ENCODE data around the gene CDH13.

CDH13 gene

DNA sequence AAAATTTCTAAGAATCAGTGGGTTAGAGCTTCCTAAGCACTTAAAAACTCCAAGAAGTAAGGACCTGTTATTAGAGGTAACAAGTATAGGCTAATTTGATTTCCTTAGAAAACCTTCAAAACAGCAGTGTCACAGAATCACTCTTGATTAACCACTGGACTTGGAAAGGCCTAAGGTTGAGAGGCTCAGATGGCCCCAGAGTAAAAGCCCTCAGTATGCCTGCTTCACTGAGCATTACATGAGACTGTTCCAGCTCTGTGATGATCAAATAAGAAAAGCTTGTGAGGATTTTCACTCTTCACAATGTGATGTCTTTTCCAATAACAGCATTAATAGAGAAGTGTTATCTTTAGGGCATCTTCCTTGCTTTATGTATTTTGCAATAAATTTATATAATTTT is 671.8 kb downstream of the CDH13 start:
- DNase-seq (ENCODE audit: low read depth in 3 of 3), result no peak

DNA sequence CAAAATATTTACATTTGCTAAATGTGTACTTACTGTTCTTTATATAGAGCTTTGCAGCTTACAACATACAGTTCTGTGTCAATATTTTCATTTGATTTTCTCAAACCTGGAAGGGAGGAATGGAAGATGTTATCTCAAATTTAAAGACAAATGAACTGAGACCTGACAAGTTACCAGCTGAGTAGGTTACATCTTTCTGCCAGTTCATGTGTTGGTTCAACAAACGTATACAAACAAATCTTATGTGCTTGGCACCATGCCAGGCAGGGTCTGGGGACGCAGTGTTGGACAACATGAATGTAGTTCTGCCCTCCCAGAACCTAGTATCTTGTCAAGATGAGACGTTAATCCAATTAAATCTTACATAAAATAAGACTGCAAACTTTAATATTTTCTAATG is 673.6 kb downstream of the CDH13 start:
- no peak for DNase-seq (ENCODE audit: low read depth in 3 of 3)

DNA sequence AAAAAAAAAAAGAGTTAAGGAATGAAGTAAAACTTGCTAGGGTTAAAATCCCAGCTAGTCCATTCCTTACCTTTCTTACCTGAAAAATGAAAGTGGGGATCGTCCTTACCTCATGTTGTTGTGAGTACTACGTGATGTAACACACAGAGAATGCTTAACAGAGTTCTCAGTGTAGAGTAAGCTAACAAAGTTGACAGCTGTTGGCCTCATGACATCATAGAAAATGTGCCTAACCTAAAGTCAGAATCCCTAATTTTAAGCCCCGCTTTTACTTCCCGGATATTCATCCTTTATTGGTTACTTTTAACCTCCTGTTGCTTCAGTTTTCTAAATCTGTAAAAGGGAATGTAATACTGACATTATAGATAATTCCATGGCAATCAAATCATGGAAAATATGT is 675.2 kb downstream of the CDH13 start:
- DNase-seq (ENCODE audit: low read depth in 3 of 3), result no peak

DNA sequence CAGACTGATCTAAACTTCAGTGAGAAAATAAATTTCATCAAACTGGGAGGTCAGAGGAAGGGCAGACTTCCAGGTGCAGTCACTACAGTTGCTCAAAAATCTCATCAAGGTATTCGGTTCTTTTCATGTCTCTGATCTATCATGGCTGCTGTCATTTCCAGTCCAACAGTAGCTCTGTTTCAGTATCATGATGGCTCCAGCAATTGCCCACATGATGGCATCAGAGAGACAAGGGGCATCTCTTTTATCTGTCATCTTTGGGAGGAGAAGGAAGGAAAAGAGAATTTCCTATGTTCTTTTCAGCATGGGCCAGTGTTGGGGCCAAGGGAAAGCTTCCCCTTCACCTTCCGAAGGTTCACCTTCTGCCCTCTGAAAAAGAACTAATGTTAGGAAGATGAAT is 676.1 kb downstream of the CDH13 start:
- no peak for DNase-seq (ENCODE audit: low read depth in 3 of 3)

DNA sequence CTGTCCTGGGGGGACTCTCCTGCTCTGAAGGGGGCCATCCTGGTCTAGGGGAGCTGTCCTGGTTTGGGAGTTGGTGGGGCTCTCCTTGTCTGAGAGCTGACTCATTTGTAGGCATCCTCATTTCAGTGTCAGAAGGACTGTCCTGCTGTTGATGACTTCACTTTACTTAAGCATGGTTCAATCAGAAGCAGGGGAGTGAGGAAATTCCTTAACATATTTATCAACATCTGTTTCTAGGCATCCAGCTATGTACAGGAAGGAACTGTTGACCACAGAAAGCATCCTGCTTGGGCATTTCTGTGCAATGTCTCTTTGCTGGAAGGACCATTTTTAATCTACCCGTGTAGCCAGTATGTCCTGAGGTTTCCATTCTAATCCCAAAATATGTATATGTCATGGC is 678.3 kb downstream of the CDH13 start:
- no peak for DNase-seq (ENCODE audit: low read depth in 3 of 3)

DNA sequence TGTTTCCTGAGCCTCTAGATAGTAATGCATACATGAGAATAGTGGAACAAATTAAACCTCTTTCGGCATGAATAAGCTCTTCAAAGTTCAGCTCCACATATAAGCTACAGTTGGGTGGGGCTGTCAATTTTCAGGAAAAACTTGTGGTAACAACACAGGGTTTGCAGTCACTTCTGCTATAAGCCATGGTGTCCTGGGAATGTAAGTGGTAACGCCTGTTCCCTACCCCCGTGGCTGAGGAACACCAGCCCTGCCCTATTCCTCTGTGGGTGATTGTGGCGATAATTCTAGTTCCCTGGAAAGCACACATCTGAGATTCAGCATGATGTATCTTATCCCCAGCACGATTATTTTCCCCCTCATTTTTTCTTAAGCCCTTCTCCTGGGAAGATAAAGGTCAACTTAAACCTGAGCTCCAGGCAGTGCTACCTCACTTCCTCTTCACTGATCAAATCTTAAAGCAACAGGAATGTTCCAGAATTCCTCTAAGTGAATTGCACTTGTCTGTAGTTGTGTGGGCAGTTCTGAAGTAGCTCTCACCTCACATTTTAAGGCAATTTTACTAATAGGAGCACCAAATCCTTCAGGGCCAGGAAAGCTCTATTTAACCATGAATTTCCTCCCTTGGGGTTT is 680.3 kb downstream of the CDH13 start:
- no peak for DNase-seq (ENCODE audit: low read depth in 3 of 3)

DNA sequence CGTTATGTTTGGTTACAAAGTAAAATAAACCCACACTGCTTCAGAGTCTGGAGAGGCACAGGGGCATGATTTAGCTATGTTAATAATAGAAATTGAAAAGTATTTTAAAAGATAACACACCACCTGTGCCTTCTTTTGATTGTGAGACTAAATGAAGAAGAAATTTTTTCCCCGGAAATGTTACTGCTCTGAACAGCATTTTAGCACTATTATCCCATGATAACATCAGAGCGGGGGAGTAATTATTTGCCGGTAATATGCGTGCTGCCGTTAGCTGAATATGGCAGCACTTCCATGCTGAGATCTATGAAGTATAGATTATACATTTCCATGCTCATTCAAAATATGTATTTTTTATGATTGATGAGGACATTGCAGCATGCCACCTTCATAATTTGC is 680.8 kb downstream of the CDH13 start:
- no peak for DNase-seq (ENCODE audit: low read depth in 3 of 3)

DNA sequence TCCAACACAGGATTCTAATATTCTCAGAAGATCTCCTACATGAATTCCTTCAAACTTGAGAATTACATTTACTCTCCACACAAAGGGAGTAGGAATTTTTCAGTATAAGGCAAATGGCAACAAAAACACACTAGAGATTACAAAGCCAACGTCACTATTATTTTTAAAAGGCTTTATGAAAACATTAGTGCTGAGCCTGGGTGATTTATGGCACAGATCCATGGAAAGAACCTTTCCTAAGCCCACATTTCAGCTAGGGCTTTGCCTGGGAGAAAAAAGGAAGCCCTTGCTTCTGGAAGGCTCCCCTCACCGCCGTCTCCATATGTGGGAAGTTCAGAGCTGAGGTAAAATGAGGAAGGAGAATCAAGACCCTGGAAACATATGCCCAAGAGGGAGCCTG is 681.6 kb downstream of the CDH13 start:
- no peak for DNase-seq (ENCODE audit: low read depth in 3 of 3)

DNA sequence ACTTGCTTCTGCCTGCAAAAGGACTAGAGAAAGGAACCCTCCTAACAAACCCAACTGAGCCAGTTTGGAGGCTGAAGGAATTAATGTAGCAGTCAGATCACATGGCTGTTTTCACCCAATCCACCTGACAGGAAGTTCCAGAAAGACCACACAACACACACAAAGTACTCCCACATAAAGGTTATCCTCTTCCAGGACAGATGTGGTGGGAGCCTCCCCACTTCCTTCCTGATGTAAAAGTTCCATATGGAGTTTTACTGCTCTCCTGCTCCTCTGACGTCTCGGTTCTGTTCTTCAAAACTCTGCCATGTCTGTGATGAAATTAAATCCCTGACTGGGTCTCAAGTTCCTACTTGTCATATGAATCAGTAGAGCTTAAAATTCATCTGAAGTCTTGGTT is 684.0 kb downstream of the CDH13 start:
- DNase-seq (ENCODE audit: low read depth in 3 of 3), result no peak

DNA sequence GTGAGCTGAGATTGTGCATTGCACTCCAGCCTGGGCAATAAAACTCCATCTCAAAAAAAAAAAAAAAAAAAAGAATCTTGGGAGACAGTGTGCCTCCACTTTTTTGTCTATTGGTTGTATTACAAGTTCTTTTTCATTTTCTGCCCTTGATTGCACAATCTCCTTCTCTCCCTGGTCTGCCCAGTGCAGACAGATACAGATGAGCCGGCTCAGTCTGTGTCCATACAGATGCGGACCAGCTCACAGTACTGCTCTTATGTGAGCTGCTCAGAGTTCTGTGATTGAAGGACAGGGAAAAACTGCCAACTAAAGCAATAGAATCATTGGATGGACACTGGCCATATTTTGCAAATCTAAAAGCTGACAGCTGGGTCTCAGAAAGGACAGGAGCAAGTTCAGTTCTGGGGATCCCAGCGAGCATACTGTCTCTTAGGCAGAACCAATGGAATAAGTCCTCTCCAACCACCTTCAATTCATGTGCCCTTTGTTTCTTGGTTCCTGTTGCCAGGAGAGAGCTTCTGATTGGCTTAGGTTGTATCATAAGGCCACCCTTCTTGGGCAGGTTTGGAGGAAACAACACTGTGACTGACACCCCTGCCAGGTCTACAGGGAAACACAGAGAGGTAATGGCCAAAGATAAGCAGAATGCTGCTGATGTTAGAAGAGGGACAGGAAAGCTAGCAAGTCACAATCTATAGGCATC is 685.4 kb downstream of the CDH13 start:
- DNase-seq (ENCODE audit: low read depth in 3 of 3), result no peak

DNA sequence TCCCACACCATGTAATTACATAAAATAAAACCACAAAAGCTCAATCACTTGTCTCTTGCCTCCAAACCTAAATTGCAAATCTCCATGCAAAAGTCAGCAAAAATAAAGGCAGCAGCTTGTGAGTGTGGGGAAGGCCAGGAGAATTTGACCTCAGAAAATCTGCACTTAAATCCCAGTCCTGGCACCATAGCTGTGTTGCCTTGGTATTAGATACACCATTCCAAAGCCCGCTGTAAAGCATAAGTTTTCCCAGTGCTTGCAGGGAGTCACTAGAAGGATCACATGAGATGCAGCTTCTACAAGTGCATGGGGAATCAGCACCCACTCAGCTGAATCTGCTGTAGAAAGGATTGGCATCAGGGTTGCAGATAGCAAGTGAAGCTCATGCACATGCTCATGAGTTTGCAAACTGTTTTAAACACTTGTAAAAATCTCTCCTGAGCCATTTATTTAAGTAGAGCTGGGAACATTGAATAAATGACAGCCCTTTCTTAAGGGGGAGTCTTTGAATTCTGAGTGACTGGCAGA is 686.0 kb downstream of the CDH13 start:
- no peak for DNase-seq (ENCODE audit: low read depth in 3 of 3)

DNA sequence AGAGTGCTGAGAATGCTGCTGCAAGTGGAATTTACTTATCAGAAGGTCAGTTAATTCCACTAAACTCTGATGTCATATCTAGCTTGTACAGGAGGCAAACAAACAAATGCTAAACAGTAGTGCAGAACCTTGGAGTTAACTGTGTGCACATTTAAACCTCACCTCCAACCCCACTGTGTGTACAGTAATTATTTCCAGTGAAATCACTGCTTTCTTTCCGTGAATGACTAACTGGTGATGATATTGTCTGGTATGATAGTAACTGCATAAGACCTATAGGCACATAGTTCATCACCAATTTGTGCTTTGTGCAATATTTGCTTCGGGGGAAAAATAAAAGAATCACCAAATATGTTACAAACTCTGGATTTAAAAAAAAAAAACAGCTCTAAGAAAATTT is 688.5 kb downstream of the CDH13 start:
- no peak for DNase-seq (ENCODE audit: low read depth in 3 of 3)

DNA sequence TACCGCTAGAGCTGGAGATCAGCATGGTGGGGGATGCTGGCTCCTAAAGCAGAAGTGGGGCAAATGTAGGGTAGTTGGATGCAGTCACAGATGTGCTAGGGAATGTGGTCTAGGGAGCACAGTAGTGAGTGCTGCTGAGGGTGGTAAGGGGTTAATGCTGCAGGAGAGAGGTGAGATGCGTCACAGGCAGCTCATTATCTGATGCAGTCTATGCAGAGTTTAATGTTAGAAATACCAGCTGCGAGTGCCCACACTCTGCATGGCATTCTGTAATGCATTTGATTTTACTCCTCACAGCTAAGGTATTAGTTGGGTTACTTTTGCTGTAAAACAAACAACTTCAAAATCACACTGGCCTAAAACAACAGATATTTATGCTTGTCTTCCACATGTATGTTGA is 689.7 kb downstream of the CDH13 start:
- no peak for DNase-seq (ENCODE audit: low read depth in 3 of 3)

DNA sequence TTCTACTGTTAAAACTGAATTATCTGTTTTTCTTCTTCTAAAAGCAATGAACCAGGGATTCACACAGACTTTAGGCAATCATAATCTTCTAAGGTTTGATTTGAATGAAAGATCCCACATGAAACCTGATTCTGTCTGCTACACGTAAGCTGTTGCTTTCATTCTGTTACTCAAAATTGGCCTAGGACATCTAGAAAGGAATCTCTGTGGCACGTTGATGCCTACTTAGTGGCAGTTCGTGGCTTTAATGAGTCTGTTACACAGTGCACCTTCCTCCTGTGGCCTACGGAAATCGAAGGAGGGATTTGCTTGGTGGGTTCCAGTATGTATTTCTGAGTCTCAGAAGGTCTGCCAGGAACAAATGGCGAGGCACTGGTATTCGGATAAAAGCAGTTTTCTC is 691.6 kb downstream of the CDH13 start:
- DNase-seq (ENCODE audit: low read depth in 3 of 3), result no peak

DNA sequence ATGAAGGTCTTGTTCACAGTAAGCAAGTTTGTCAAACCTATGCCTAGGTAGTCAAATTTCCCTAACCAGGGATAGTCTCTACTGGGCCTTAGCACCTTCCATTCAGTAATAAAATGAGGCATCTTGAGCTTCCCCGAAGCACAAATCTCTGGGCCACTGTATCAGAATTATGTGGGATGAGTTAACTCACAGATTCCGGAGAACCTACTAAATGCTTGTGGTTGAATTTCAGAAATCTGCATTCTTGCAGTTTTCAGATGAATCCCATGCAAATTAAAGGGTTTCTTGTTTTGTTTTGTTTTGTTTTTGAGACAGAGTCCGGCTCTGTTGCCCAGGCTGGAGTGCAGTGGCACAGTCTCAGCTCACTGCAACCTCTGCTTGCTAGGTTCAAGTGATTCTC is 702.2 kb downstream of the CDH13 start:
- no peak for DNase-seq (ENCODE audit: low read depth in 3 of 3)

DNA sequence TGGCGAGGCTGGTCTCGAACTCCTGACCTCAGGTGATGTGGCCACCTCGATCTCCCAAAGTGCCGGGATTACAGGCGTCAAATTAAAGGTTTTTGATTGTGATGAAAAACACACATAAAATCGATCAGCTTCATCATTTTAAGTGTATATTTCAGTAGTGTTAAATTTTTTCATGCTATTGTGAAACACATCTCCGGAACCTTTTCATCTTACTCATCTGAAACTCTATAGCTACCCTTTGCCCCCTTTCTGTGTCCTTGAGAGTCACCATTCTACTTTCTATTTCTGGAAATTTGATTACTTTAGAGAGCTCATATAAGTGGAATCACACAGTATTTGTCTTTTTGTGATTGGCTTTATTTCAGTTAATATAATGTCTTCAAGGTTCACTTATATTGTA is 702.7 kb downstream of the CDH13 start:
- no peak for DNase-seq (ENCODE audit: low read depth in 3 of 3)

DNA sequence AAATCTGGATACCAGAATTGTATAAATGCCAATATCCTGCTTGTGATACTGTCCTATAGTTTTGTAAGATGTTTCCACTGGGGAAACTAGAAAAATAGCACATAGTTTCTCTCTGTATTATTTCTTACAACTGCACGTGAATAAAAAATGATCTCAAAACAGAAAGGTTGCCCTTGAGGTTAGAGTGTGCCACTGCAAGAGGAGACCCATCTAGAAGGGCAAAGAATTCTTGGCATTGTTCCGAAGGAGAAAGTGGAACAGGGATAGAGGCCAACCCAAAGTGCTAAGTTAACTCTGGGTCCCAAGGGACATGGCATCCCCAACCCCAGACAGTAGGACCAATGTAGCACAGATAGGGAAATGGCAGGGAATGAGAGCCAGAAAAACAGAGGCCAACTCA is 703.5 kb downstream of the CDH13 start:
- DNase-seq (ENCODE audit: low read depth in 3 of 3), result no peak

DNA sequence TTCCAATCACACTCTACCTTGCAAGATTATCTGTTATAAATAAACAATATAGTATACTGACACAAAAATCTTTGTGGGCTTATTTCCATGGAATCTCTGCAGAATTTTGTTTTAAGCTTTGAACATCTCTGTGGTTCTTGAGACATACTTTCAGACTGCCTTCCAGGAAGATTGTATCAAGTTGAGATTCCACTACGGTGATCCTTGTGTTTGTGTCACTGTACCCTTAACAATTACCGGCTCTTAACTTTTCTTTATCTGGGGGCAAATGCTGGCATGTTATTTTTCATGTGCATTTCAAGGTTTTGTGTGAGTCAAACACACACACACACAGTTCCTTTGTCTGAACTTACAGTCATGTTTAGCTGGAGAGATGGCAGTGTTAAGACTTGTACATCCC is 708.3 kb downstream of the CDH13 start:
- DNase-seq (ENCODE audit: low read depth in 3 of 3), result no peak

DNA sequence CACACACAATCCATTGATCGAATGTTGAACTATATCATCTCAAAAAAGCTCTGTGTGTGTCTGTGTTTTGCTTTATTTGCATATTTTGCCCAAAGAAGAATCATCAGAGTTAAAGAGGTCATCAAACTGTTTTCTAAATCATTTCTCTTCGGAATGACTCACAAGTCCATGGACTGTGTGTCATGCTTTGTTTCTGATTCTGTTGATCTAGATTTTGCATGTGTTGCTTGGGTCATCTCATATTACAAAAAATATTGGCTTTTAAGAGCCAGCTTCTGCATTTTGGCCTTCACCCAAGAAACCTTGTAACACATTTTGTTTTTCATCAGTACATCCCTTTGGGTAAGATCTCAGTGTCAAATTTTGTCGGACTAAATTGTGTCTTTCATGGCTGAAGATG is 709.8 kb downstream of the CDH13 start:
- no peak for DNase-seq (ENCODE audit: low read depth in 3 of 3)

DNA sequence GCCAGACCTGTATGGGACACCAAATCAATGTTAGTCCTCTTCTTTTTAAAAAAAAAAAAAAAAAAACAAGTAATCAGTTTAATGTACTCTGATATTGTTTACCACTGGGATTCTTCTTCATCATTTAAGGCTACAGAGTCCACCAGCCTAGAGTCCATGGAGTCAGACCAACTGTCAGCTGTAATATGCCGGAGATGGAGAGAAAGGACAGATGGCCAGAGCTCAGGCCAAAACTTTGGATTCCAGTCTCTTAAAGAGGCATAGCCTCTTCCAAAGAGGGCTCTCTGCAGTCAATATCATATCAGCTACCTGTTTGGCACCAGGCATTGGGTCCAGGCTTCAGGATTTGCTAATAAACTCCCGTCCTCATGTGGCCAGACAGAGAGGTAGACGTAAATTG is 711.4 kb downstream of the CDH13 start:
- DNase-seq (ENCODE audit: low read depth in 3 of 3), result no peak

DNA sequence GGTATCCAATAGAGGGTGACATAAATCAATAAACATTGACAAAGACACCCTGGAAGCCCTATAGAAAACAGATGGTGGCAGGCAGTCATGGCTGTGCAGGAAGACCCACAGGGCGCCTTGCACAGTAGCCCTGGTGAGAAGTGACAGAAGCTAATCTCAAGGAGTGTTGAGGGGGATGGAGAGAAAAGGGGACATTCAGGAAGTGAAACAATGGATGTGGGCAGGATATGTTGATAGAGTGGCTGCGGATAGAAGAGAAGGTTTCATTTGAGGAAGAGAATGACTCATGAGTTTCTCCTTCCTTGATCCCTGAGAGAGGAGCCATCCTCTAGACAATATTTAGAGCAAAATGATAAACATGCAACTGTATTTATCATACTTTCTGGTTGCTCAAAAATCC is 712.2 kb downstream of the CDH13 start:
- no peak for DNase-seq (ENCODE audit: low read depth in 3 of 3)

DNA sequence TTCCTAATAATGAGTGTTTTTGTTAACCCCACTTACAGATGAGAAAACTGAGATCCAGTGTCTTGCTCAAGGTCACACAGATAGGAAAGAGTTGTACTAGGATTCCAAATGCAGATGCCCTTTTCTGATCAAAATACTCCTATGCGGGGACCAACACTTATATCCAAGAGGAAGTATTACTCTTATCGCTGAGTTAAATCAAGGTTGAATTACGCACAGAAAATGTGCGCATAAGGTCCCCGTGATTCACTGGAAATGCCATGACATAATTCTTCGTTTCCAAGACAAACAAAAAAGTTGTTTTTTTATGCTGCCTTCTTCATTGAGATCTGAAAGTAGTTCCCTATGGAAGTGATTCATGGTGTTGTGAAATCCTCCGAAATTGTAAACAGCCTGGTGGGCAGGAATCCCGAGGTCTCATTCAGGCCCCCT is 717.2 kb downstream of the CDH13 start:
- DNase-seq (ENCODE audit: low read depth in 3 of 3), result no peak

DNA sequence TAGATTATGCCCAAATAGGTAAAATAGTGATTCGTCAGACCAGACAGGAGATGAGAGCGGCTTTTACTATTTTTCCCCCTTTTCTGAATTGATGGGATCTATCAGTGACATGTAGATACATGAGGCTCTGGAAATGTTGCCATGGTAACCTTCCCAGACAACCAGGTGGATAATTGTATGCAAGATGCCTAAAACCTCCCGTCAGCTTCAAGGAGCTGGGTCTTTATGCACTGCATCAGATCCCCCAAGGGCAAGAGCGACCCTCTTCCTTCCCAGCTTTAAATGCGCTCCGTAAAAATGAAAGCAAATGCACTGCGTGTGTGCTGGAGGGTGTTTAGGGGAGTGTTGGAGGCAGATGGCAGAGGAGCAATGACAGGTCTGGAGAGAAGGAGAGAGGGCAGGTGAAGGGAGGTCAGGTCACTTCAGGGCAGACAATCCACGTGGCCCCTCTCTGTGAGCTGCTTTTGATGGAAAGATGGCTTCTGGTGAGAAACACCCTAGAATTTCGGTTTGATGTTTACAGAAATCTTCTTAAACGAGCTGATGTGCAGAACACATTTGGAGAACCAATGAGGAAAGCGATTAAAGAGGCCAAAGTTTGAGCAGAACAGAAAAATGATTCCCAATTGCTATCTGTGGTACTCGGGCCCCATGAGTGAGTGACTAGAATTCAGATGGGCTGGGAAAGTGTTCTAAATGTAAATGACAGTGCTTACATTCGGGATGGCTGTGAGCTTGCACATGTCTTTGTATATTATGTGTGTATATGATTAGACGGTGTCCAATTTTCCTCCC is 719.3 kb downstream of the CDH13 start:
- no peak for DNase-seq (ENCODE audit: low read depth in 3 of 3)

Measured in stimulated activated CD4-positive, alpha-beta T cell treated with anti-CD3 and anti-CD28 coated beads, TNF-alpha, amount 100 ng/mL, for 24 hours (primary cell).